CD4-positive, CD25-positive, alpha-beta regulatory T cell (primary cell): ENCODE measurements around the gene BOC. TPM values are rescaled to one million over a fixed set of nuclear protein-coding genes. Genes with fewer than 3 reads are reported as not detected.
"Not testable (repeated sequence)": the region's sequence is repeated elsewhere in the genome, so short reads cannot be mapped to it uniquely, and the experiment has no call there.

Source experiments
- ATAC-seq, 2 donors: fragments of 150-1000 bp; cut with Tn5 transposase; one replicate each; pipeline ENCODE4 v1.10.0; 2021; ENCODE audit warnings: low read depth in 2 of 2, moderate number of reproducible peaks in 2 of 2, moderate library complexity in 1 of 2
- DNase-seq, 3 donors: peaks; one replicate each; pipeline versions ENCODE4 v3.0.0 to v3.0.0-alpha.2; 2012 to 2022; ENCODE audit warnings: mixed read lengths in 1 of 3
- H3K27ac ChIP-seq: one replicate; pipeline ENCODE4 v1.7.0; 2013; ENCODE audit warnings: mild to moderate bottlenecking, low read length; ENCODE audit not compliant: insufficient read depth, poor library complexity, severe bottlenecking
- H3K27me3 ChIP-seq: one replicate; pipeline ENCODE4 v1.7.0; 2013; ENCODE audit warnings: low read length; ENCODE audit not compliant: control insufficient read depth, insufficient read depth
- H3K36me3 ChIP-seq: one replicate; pipeline ENCODE4 v1.7.0; 2013; ENCODE audit warnings: mild to moderate bottlenecking, low read length, moderate library complexity; ENCODE audit not compliant: control insufficient read depth, insufficient read depth
- H3K4me1 ChIP-seq: 2 replicates; pipeline ENCODE4 v1.7.0; 2013; ENCODE audit warnings: mild to moderate bottlenecking, low read length; ENCODE audit not compliant: insufficient read depth, control insufficient read depth, poor library complexity, severe bottlenecking
- H3K4me3 ChIP-seq: one replicate; pipeline ENCODE4 v1.7.0; 2013; ENCODE audit warnings: low read depth, mild to moderate bottlenecking, low read length, moderate library complexity
- H3K9me3 ChIP-seq, 2 experiments: 1 replicate in 1 of 2; 2 replicates in 1 of 2; pipeline ENCODE4 v1.7.0; 2013; ENCODE audit warnings: low read length in 2 of 2, mild to moderate bottlenecking in 1 of 2, moderate library complexity in 1 of 2; ENCODE audit not compliant: control insufficient read depth in 2 of 2
- H3K27ac Mint-ChIP-seq, 3 donors: one replicate each; pipeline ENCODE4 v1.8.0; 2020 to 2022; ENCODE audit warnings: mild to moderate bottlenecking in 3 of 3, mixed read lengths in 3 of 3, moderate library complexity in 2 of 3
- H3K27me3 Mint-ChIP-seq: one replicate; pipeline ENCODE4 v1.8.0; 2022; ENCODE audit warnings: mild to moderate bottlenecking, mixed read lengths
- H3K36me3 Mint-ChIP-seq: one replicate; pipeline ENCODE4 v1.8.0; 2020; ENCODE audit warnings: mixed read lengths
- H3K4me1 Mint-ChIP-seq, 4 donors: one replicate each; pipeline ENCODE4 v1.8.0; 2020 to 2022; ENCODE audit warnings: mixed read lengths in 4 of 4, mild to moderate bottlenecking in 1 of 4
- H3K4me3 Mint-ChIP-seq, 4 donors: one replicate each; pipeline ENCODE4 v1.8.0; 2020 to 2022; ENCODE audit warnings: mild to moderate bottlenecking in 4 of 4, mixed read lengths in 4 of 4, moderate library complexity in 3 of 4
- H3K9me3 Mint-ChIP-seq, 7 donors: one replicate each; pipeline ENCODE4 v1.8.0; 2020 to 2022; ENCODE audit warnings: mixed read lengths in 7 of 7, mild to moderate bottlenecking in 3 of 7, moderate library complexity in 2 of 7
- polyA plus RNA-seq, 4 donors: library from polyadenylated mRNA; unstranded; fragments of 300-500 nt; fragmentation: Illumina TruSeq; gene quantifications; one replicate each; pipeline ENCODE4 v1.2.3, GENCODE V29; 2021
- total RNA-seq: library from RNA; stranded (reverse); gene quantifications from one replicate; pipeline ENCODE4 v1.2.3, GENCODE V29; 2022

BOC gene
- total and polyA plus RNA-seq, 5 donors from 2014 or later, result not detected

GRCh38 chr3:113169891-113170452, 41.4 kb upstream of the BOC start:
- Mint-ChIP-seq H3K36me3 (no peaks in the 10 kb centered on the region), H3K27ac (no peak overlapping the region), H3K4me3 (no peak overlapping the region), H3K27me3 (peaks cover 11% of the 10 kb centered on the region), H3K4me1 (no peaks in the 10 kb centered on the region), H3K9me3 (peaks cover 0 to 3% (median 0%) of the 10 kb centered on the region in 7 donors)
- no peak for DNase-seq
- Histone ChIP-seq H3K4me1 (no peaks in the 10 kb centered on the region), H3K27ac (no peak overlapping the region), H3K36me3 (no peaks in the 10 kb centered on the region), H3K27me3 (no peaks in the 10 kb centered on the region), H3K4me3 (no peak overlapping the region), H3K9me3 (no peaks in the 10 kb centered on the region)
- ATAC-seq, result no peak

DNA sequence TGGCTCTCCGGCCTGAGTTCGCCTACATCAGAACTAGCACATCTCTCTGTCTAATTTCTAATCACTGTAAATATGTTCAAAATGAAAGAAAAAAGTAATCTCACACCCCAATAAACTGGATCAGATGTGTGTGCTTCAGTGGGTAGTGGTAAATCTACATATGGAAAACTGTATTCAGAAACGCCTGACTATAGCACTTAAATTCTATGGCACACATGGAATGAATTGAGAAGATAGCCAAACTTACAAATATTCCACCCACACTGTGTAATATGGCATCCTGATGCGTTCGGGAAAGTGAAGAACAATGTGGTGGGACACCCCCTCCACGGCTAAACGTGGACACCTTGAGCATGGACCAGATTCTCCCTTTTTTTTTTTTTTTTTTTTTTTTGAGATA, 40.6 kb upstream of the BOC start:
- Mint-ChIP-seq H3K27ac (no peak overlapping the region), H3K4me1 (no peaks in the 10 kb centered on the region), H3K36me3 (no peaks in the 10 kb centered on the region), H3K4me3 (no peak overlapping the region), H3K9me3 (peaks cover 0 to 3% (median 0%) of the 10 kb centered on the region in 7 donors), H3K27me3 (peaks cover 4% of the 10 kb centered on the region)
- Histone ChIP-seq H3K36me3 (no peaks in the 10 kb centered on the region), H3K9me3 (no peaks in the 10 kb centered on the region), H3K27ac (no peak overlapping the region), H3K4me3 (no peak overlapping the region), H3K4me1 (no peaks in the 10 kb centered on the region), H3K27me3 (no peaks in the 10 kb centered on the region)
- DNase-seq (no peak), ATAC-seq (no peak)

GRCh38 chr3:113171675-113172300, 39.6 kb upstream of the BOC start:
- not testable (repeated sequence) for ATAC-seq, H3K4me1 ChIP-seq, H3K27ac Mint-ChIP-seq, H3K27ac ChIP-seq, H3K27me3 Mint-ChIP-seq, H3K4me3 ChIP-seq, H3K36me3 ChIP-seq, H3K4me1 Mint-ChIP-seq, DNase-seq, H3K9me3 Mint-ChIP-seq, H3K9me3 ChIP-seq, H3K27me3 ChIP-seq, H3K36me3 Mint-ChIP-seq, H3K4me3 Mint-ChIP-seq

DNA sequence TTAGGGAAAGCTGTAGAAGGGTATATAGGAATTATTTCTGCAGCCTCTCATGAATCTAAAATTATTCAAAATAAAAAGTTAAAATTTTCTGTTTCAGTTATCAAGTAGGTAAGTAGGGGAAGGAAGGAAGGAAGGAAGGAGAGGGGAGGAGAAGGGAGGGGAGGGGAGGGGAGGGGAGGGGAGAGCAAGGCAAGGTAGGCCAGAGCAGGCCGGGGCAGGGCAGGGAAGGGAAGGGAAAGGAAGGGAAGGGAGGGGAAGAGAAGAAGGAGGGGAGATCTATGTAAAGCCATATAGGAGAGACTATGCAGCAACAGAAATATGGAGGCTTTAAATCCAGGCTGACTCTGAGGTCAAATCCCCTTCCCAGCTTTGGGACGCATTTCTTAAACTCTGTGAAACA, 38.3 kb upstream of the BOC start:
- no peaks in the 10 kb centered on the region for H3K36me3 Mint-ChIP-seq
- H3K27me3 Mint-ChIP-seq, result peaks cover 4% of the 10 kb centered on the region
- Histone ChIP-seq H3K4me3 (no peak overlapping the region), H3K27me3 (peaks cover under 1% of the 10 kb centered on the region), H3K4me1 (no peaks in the 10 kb centered on the region), H3K9me3 (no peaks in the 10 kb centered on the region), H3K27ac (no peak overlapping the region), H3K36me3 (no peaks in the 10 kb centered on the region)
- H3K4me3 Mint-ChIP-seq, result no peak overlapping the region
- H3K9me3 Mint-ChIP-seq, result peaks cover 0 to 3% (median 0%) of the 10 kb centered on the region in 7 donors
- ATAC-seq (no peak), DNase-seq (no peak)
- H3K27ac Mint-ChIP-seq, result no peak overlapping the region
- H3K4me1 Mint-ChIP-seq, result no peaks in the 10 kb centered on the region

DNA sequence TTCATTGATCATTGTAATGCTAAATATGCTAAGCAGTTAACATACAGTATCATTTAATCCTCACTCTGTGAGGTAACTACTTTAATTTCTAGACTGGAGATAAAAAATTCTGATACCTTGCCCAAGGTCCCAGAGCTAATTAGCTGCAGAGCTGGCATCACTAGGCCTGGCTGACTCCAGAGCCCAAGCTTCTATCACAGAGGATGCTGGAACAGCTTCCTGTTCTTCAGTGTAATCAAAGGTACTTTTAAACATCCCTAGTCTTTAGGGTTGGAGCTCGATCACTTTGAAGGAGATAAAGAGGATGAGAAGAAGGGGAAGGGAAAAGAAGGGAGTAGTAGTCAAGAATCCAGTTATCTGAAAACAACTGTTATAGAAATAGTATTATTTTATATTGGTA, 37.1 kb upstream of the BOC start:
- Histone ChIP-seq H3K27ac (no peak overlapping the region), H3K4me3 (no peak overlapping the region), H3K36me3 (no peaks in the 10 kb centered on the region), H3K9me3 (no peaks in the 10 kb centered on the region), H3K4me1 (no peaks in the 10 kb centered on the region), H3K27me3 (peaks cover 2% of the 10 kb centered on the region)
- Mint-ChIP-seq H3K4me1 (no peaks in the 10 kb centered on the region), H3K36me3 (no peaks in the 10 kb centered on the region), H3K4me3 (no peak overlapping the region), H3K27me3 (peaks cover 4% of the 10 kb centered on the region), H3K9me3 (peaks cover 0 to 3% (median 0%) of the 10 kb centered on the region in 7 donors), H3K27ac (no peak overlapping the region)
- ATAC-seq, result no peak
- DNase-seq, result no peak

- Mint-ChIP-seq H3K4me3 (no peak overlapping the region), H3K9me3 (peaks cover 0 to 3% (median 0%) of the 10 kb centered on the region in 7 donors), H3K27ac (no peak overlapping the region), H3K36me3 (no peaks in the 10 kb centered on the region), H3K27me3 (peaks cover 4% of the 10 kb centered on the region), H3K4me1 (no peaks in the 10 kb centered on the region)
- Histone ChIP-seq H3K4me3 (no peak overlapping the region), H3K27me3 (peaks cover 5% of the 10 kb centered on the region), H3K27ac (no peak overlapping the region), H3K9me3 (no peaks in the 10 kb centered on the region), H3K36me3 (no peaks in the 10 kb centered on the region), H3K4me1 (no peaks in the 10 kb centered on the region)
- no peak for DNase-seq
- no peak for ATAC-seq
These were observed 36.4 kb upstream of the BOC start for GRCh38 chr3:113174801-113175485.

DNA sequence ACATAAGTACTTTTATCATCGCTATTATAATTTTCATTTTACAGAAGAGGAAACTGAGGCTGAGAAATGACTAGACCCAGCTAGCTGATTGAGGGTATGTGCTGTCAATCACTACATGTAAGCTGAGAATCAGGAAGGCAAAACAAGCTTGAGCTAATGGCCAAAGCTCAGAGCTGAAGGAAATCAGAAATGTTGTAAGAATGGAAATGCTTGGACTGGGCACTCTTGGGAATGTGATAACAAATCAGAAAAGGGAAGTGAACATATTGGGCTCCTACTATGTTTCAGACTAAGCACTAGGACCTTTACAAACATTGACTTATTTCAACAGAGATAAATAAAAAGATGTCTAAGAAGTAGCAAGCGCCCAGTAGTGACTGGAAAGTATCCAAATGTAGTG, 33.8 kb upstream of the BOC start:
- H3K4me3 ChIP-seq, result no peak overlapping the region
- DNase-seq (no peak), ATAC-seq (no peak)
- no peaks in the 10 kb centered on the region for H3K27me3 Mint-ChIP-seq
- no peaks in the 10 kb centered on the region for H3K36me3 Mint-ChIP-seq
- no peak overlapping the region for H3K27ac Mint-ChIP-seq
- no peaks in the 10 kb centered on the region for H3K36me3 ChIP-seq
- no peaks in the 10 kb centered on the region for H3K4me1 ChIP-seq
- no peak overlapping the region for H3K4me3 Mint-ChIP-seq
- no peaks in the 10 kb centered on the region for H3K4me1 Mint-ChIP-seq
- H3K27ac ChIP-seq, result no peak overlapping the region
- H3K27me3 ChIP-seq, result peaks cover 5% of the 10 kb centered on the region
- H3K9me3 Mint-ChIP-seq, result no peaks in the 10 kb centered on the region
- H3K9me3 ChIP-seq, result no peaks in the 10 kb centered on the region
